ENCODE measurements around the gene FAF2. TPM values are rescaled to one million over a fixed set of nuclear protein-coding genes. Genes with fewer than 3 reads are reported as not detected.

Gene FAF2
- total RNA-seq, 1 donor from 2014 or later, result 25.0 TPM

- DNase-seq (ENCODE audit: low read depth), result no peak
These were observed 53.1 kb downstream of the FAF2 start for GRCh38 chr5:176501333-176501732.

- DNase-seq (ENCODE audit: low read depth), result no peak
These were observed 55.3 kb downstream of the FAF2 start for GRCh38 chr5:176503496-176503895.

GRCh38 chr5:176507911-176508310, 59.7 kb downstream of the FAF2 start:
- no peak for DNase-seq (ENCODE audit: low read depth)

- peak; percentile 16 for DNase-seq (ENCODE audit: low read depth)
These were observed 60.4 kb downstream of the FAF2 start for GRCh38 chr5:176508603-176509002.

GRCh38 chr5:176513788-176514187, 65.6 kb downstream of the FAF2 start:
- DNase-seq (ENCODE audit: low read depth), result no peak

GRCh38 chr5:176514244-176514950, 66.2 kb downstream of the FAF2 start:
- no peak for DNase-seq (ENCODE audit: low read depth)

- DNase-seq (ENCODE audit: low read depth), result no peak
These were observed 67.2 kb downstream of the FAF2 start for GRCh38 chr5:176515396-176515795.

- no peak for DNase-seq (ENCODE audit: low read depth)
These were observed 69.0 kb downstream of the FAF2 start for GRCh38 chr5:176517053-176517661.

GRCh38 chr5:176519810-176520720, 71.9 kb downstream of the FAF2 start:
- DNase-seq (ENCODE audit: low read depth), result no peak

- DNase-seq (ENCODE audit: low read depth), result no peak
These were observed 73.1 kb downstream of the FAF2 start for GRCh38 chr5:176521286-176521685.

- no peak for DNase-seq (ENCODE audit: low read depth)
These were observed 73.6 kb downstream of the FAF2 start for GRCh38 chr5:176521699-176522263.

GRCh38 chr5:176524138-176524537, 76.0 kb downstream of the FAF2 start:
- no peak for DNase-seq (ENCODE audit: low read depth)

- DNase-seq (ENCODE audit: low read depth), result no peak
These were observed 76.8 kb downstream of the FAF2 start for GRCh38 chr5:176524987-176525386.

GRCh38 chr5:176525677-176526076, 77.5 kb downstream of the FAF2 start:
- no peak for DNase-seq (ENCODE audit: low read depth)

GRCh38 chr5:176526462-176526861, 78.3 kb downstream of the FAF2 start:
- no peak for DNase-seq (ENCODE audit: low read depth)

- no peak for DNase-seq (ENCODE audit: low read depth)
These were observed 79.3 kb downstream of the FAF2 start for GRCh38 chr5:176527246-176528222.

- no peak for DNase-seq (ENCODE audit: low read depth)
These were observed 80.1 kb downstream of the FAF2 start for GRCh38 chr5:176528301-176528700.

GRCh38 chr5:176528761-176529115, 80.6 kb downstream of the FAF2 start:
- DNase-seq (ENCODE audit: low read depth), result no peak

GRCh38 chr5:176529116-176529740, 81.0 kb downstream of the FAF2 start:
- no peak for DNase-seq (ENCODE audit: low read depth)

GRCh38 chr5:176529741-176530141, 81.6 kb downstream of the FAF2 start:
- no peak for DNase-seq (ENCODE audit: low read depth)

Measured in myocyte (in vitro differentiated cells).